Medulla oblongata (tissue), 1 donor: ENCODE measurements around the gene TCP11L1.
"Not testable (repeated sequence)": the region's sequence is repeated elsewhere in the genome, so short reads cannot be mapped to it uniquely, and the experiment has no call there.

Source experiments
- DNase-seq: peaks from one replicate; pipeline ENCODE4 v3.0.0-alpha.2; 2015; ENCODE audit errors: extremely low spot score

The TCP11L1 gene

GRCh38 chr11:33029218-33029617 is 10.2 kb upstream of the TCP11L1 start:
- DNase-seq, result not testable (repeated sequence)

DNA sequence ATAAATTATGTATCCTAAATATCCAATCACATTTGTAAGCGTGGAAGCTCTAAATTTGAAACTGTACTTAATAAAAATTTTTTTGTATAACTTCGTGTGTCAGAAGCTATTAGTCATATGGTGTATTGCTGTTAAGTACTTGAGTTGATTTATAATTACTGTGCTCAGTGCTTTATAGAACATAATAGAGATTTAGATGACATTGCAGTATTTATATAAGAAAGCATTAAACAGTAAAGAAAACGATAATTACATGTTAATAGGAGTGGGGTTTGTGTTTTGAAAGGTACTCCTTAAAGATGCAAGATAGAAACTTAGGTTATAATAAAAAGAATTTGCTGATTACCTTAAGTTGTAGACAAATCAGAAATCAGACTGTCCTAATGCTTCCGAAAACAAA is 5.9 kb upstream of the TCP11L1 start:
- no peak for DNase-seq

DNA sequence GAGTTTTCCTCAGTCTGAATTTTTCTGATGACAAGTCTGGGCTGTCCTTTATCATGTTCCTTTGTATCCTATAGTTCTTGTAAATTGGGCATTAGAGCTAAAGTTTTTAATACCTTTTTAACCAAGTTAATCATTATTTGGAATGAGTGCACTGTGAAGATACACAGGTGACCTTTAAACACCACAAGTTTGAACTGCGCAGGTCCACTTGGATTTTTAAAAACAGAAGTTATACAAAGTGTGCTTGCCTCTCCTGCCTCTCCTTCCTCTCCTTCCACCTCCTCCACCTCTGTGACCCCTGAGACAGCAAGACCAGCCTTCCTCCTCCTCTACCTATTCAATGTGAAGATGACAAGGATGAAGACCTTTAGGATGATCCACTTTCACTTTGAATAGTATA is 4.4 kb upstream of the TCP11L1 start:
- no peak for DNase-seq

DNA sequence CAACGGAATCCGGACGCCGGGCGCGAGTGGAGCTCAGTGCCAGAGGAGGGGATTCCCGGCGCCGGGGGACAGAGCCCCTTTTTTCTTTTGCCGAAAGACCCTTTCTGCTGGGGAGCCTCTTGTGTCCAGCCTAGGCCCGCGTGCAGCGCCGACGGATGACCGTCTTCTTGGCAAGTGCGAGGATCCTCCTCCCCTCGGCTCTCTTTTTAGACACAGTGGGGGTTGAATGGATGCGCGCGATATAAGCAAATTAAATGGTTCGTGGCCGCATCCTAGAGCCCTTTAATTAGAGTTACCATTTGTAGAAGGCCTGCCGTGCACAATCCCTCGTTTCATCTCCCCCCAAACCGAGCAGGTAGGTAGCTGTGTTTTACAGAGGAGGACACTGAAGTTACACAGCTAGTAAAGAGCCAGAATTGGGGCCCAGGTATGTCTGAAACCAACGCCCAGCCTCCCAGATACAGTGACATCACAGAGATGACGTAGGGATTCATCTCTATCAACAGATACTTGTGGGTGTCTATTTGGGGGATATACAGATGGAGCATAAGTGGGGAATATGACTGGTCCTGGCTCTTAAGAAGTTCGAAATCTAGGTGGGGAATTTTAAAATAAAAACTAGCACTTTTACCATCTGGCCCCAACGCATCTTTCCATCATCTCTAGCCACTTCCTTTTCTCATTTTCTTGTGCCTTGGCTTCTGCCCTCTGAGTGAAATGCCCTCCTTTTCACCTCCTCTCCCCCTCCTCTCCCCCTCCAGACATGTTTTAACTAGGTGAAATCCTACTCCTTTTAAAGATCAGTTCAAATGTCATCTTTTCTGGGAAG is 875 bp downstream of the TCP11L1 start:
- peak; percentile 42 for DNase-seq

DNA sequence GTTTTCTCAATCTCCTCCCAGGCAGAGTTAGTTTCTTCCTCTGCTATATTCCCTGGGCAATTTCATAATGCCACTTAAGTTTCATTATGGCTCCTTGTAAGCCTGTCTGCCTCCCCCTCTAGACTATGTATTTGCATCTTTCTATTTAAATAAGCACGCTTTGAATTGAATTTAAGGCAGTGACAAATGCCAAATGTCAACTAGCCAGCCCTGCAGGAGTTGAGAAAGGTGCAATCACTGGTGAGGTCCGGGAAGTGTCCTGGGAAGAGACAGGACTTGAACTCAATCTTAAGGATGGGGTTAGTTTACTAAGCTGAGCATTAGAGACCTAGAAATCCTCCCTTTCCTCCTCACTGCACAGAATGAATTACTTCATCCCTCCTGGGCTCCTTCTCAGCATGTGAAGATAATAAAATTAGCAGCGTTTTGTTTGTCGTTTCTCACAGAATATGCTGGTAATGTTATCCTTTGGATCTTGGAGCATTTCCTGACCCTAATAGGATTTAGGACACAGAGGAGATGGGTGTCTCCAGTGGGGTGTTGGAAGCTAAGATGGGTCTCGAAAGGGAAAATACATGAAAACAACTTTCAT is 1.6 kb downstream of the TCP11L1 start:
- DNase-seq, result no peak

DNA sequence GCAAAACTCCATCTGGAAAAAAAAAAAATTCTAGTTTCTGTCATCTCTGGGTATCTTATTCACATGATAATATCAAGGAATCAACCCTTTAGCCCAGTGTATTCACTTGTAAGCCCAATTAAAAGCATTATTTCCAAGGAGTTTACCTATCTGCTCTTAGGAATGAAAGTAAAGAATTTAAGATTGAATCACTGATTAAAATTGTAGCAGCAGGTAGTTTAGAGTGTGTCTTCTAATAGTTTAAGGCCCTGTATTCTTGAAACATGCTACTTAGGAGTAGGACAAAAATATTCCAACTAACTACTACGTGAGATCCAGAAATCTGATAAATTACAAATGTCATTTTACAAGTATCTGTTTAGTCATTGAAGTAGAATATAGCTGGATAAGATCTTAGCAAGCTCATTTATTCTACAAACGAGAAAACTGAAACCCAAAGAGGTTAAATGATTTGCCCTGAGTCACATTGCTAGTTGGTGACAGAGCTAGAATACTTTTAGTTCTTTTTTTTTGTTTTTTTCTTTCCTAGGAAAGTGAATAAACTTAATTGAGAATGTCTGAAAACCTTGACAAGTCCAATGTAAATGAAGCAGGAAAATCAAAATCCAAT is 4.0 kb downstream of the TCP11L1 start:
- DNase-seq, result no peak

DNA sequence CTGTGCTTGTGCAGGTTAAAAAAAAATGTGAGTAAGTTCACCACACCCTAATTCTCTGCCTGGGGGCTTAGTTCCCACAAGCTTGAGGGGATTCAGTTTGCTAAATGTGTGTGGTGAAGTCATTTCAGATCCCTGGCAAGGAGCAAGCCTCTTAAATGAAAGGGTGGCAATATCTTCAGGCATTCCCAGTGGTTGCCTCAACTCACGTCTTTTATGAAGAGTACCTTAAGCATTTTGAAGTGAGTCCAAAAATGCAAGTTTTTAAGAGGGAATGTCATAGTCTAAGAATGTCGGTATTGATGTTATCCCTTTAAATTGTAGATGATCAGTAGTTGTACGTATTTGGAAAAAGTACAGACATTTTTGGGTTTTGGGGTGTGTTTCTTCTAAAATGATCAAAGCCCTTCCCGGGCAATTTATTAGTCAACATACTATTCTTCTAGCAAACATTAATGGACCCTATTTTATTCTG is 4.9 kb downstream of the TCP11L1 start:
- no peak for DNase-seq

GRCh38 chr11:33045551-33046255 is 6.3 kb downstream of the TCP11L1 start:
- no peak for DNase-seq

GRCh38 chr11:33048701-33049100 is 9.3 kb downstream of the TCP11L1 start:
- DNase-seq, result peak; percentile 43

DNA sequence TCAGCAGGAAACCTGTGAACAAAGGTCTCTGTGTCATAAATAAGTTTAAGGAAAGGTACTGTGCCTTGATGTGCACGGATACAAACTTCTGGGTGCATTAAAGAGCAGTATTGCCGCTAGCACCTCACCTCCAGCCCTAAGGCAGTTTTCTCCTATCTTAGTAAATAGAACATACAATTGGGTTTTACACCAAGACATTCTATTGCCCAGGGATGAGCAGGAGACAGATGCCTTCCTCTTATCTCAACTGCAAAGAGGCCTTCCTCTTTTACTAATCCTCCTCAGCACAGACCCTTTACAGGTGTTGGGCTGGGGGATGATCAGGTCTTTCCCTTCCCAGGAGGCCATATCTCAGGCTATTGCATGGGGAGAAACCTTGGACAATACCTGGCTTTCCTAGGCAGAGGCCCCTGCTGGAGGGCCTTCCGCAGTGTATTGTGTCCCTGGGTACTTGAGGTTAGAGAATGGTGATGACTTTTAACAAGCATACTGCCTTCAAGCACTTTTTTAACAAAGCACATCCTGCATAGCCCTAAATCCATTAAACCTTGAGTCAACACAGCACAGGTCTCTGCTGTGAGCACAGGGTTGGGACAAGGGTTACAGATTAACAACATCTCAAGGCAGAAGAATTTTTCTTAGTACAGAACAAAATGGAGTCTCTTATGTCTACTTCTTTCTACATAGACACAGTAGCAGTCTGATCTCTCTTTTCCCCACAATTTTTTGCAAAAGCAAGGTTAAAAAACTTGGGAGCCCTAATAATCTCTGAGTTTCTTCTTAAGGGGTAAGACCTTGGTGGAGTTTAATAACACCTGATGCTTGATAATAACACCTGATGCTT is 10.4 kb downstream of the TCP11L1 start:
- not testable (repeated sequence) for DNase-seq

- peak; percentile 27 for DNase-seq
Observed at GRCh38 chr11:33052231-33052630, 12.9 kb downstream of the TCP11L1 start.

DNA sequence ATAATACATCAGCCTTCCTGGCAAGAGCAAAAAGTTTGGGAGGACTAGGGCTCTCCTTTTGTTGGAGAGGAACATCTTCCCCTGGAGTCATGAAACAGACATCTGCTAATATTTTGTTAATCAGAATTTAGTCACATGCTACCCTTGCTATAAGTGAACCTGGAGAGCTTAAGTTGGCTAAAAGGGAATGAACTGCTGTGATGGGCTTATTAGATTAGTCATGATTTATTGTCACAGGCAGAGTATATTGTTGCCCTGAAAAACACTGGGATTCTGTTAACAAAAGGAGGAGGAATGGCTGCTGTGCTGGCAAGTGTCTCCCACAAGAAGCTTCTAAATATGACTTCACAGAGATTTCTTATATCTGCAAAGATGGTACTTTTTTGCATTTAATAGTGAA is 16.0 kb downstream of the TCP11L1 start:
- DNase-seq, result no peak

DNA sequence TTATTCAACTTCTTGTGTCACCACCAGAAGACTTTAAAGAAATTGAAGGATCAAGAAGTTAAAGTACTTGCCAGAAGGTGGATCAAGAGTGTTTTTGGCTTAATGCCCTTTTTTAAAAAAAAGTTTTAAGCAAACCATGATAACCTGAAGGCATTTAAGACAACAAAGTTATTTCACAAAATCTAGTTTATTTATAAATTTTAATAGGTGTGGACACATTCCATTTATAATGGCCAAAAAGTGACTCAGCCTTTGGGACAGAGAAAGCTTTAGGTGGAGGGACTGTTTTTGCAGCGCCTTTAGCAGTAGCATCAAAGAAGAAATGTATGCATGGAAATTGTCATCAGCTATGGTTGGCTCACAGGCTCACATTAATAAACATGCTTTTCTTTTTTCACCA is 17.9 kb downstream of the TCP11L1 start:
- no peak for DNase-seq

GRCh38 chr11:33059331-33060007 is 20.1 kb downstream of the TCP11L1 start:
- no peak for DNase-seq

GRCh38 chr11:33060271-33060670 is 20.9 kb downstream of the TCP11L1 start:
- DNase-seq, result no peak

- no peak for DNase-seq
Observed at GRCh38 chr11:33062137-33062536, 22.8 kb downstream of the TCP11L1 start.

- DNase-seq, result peak; percentile 33
Observed at GRCh38 chr11:33063326-33063881, 24.0 kb downstream of the TCP11L1 start.

DNA sequence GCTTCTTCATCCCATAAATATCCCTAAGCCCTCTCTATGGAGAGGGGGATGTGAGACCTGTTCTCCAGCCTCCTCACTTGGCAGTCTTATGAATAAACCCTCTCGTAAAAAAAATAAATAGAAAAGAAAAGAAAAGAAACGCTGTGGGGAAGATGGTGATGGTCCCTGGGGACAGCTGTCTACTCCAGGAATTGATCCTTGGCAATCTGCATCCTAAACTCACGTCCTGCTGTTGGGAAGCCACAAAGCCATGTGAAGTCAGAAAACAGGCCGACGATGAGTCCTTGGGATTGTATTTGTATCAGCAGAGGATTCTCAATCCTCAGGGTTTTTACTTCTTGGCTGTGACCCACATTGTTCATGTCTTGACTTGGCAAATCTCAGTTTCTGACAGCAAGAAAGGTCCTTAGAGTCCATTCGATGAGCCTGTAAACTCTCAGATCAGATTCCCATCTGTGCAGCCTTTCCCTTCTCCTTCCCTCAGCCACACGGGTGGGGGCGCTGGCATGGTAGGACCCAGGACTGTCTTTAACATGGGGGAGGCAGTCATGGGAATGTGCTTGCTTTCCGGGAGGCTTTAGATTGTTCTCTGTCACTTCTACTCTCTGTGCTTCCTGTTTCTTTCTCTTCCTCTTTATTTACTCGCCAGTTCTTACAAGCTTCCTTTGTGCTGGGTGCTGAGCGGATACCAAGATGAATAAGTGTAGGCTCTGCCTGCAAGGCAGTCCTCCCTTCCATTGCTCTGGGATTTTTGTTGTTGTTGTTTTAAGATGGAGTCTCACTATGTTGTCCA is 24.9 kb downstream of the TCP11L1 start:
- peak; percentile 39 for DNase-seq

- no peak for DNase-seq
Observed at GRCh38 chr11:33064866-33065265, 25.5 kb downstream of the TCP11L1 start.
